ENCODE measurements around the gene NOVA2.

Gene NOVA2

DNA sequence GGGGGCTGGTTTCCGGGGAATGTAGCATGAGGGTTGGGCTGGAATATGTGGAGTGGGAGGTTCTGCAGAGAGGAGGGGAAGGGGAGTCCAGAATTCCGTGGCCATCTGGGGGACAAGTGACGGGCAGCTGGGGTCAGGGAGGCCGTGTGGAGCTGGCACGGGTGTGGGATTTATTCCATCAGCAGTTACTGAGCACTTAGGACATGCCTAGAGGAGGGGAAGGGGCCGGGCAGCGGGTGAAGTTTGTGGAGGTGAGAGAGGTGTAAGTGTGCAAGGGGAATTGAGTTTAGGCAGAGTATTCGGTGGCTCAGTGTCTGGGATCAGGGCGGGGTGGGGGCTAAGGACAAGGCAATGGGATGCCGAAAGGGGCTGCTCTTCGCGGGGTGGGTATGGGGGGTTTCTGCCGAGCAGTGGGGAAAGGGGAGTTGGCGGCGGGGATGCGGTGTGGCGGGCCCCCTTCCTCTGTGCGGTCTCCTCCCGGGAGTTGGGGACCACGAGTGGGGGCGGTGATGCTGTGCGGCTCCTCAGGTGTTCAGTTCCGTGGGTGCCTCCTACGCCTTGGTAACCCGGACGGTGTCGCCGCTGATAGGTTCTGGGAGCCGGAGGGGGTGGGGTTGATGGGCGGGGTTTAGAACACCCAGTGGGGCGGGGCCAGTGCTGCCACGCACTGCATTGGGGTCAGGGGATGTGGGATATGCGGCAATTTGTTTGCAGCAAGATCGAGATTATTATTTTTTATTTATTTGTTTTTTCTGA is 27.0 kb upstream of the NOVA2 start:
- in situ Hi-C loops (cut with MboI; ENCODE audit: low sequenced_read_pairs): no loop called here

- in situ Hi-C loops (cut with MboI; ENCODE audit: low sequenced_read_pairs): no loop called here
Observed at GRCh38 chr19:45999653-46000121, 26.0 kb upstream of the NOVA2 start.

DNA sequence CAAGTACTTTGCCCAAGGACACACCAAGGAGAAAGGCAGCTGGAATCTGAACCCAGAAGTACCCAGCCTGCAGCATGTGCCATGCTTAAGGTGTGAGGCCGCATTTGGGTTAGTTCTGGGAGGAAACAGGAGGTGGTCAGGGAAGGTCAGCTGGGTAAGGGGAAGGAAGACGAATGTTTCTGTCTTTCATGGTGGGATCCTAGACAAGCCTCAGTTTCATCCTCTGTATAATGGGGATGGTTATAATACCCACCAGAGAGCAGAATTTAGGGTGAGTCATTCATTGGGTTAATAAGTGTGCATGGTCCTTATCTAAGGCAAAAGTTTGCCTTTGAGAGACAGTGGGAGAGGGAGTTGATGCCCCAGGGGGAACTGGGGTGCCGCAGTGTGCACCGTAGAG is 25.2 kb upstream of the NOVA2 start:
- in situ Hi-C loops (cut with MboI; ENCODE audit: low sequenced_read_pairs): no loop called here

GRCh38 chr19:45996933-45997332 is 23.3 kb upstream of the NOVA2 start:
- in situ Hi-C loops (cut with MboI; ENCODE audit: low sequenced_read_pairs): no loop called here

DNA sequence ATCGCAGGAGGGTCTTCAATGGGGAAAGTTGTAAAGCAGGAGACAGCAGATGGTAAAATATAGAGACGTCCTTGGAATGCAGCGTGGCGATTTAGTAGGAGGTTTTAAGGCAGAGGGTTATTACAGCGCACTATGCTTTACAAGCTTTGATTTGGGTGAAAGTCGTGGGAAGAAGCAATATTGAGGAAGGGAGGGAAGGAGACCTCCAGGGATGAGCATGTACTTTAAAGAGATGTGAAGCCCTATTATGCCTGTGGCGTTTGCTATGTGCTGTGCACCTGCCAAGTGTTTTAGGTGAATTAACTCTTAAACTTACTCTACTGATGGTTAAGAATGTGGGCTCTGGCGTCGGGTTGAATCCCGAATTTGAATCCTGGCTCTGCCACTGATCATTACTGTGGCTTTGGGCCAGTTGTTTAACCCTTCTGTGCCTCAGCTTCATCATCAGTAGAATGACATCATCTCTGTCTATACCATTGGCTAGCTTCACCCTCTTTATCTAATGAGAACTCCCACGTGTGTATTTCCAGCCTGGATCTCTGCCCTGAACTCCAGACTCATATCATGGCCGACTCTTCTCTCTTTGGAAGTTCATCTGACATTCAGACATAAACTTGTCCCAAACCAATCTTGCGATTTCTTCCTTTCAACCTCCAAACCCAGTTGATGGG is 22.2 kb upstream of the NOVA2 start:
- in situ Hi-C loops (cut with MboI; ENCODE audit: low sequenced_read_pairs): no loop called here

- in situ Hi-C loops (cut with MboI; ENCODE audit: low sequenced_read_pairs): no loop called here
Observed at GRCh38 chr19:45994998-45995714, 21.5 kb upstream of the NOVA2 start, which contains the start of gene CCDC61. Gene CCDC61, plus strand, starts transcription at chr19:45995467. Its CDS starts 7,552 bp downstream, at chr19:46003019.

- in situ Hi-C loops (cut with MboI; ENCODE audit: low sequenced_read_pairs): no loop called here
Observed at GRCh38 chr19:45994456-45994997, 20.9 kb upstream of the NOVA2 start.

- in situ Hi-C loops (cut with MboI; ENCODE audit: low sequenced_read_pairs): no loop called here
Observed at GRCh38 chr19:45990113-45990728, 16.6 kb upstream of the NOVA2 start.

DNA sequence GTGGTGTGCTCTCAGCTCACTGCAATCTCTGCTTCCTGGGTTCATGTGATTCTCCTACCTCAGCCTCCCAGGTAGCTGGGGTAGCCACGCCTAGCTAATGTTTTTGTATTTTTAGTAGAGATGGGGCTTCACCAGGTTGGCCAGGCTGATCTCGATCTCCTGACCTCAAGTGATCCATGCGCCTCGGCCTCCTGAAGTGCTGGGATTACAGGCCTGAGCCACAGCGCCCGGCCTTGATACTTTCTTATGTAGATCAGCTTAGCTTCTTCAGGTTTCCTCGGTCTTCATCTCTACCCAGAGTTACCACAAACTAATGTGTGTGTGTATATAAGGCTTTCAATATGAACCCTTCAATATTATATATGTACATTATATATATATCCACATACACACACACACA is 11.7 kb upstream of the NOVA2 start:
- in situ Hi-C loops (cut with MboI; ENCODE audit: low sequenced_read_pairs): no loop called here

GRCh38 chr19:45981350-45981749 is 7.7 kb upstream of the NOVA2 start:
- in situ Hi-C loops (cut with MboI; ENCODE audit: low sequenced_read_pairs): no loop called here

GRCh38 chr19:45978156-45978555 is 4.5 kb upstream of the NOVA2 start:
- in situ Hi-C loops (cut with MboI; ENCODE audit: low sequenced_read_pairs): no loop called here

- in situ Hi-C loops (cut with MboI; ENCODE audit: low sequenced_read_pairs): no loop called here
Observed at GRCh38 chr19:45976178-45976577, 2.5 kb upstream of the NOVA2 start.

DNA sequence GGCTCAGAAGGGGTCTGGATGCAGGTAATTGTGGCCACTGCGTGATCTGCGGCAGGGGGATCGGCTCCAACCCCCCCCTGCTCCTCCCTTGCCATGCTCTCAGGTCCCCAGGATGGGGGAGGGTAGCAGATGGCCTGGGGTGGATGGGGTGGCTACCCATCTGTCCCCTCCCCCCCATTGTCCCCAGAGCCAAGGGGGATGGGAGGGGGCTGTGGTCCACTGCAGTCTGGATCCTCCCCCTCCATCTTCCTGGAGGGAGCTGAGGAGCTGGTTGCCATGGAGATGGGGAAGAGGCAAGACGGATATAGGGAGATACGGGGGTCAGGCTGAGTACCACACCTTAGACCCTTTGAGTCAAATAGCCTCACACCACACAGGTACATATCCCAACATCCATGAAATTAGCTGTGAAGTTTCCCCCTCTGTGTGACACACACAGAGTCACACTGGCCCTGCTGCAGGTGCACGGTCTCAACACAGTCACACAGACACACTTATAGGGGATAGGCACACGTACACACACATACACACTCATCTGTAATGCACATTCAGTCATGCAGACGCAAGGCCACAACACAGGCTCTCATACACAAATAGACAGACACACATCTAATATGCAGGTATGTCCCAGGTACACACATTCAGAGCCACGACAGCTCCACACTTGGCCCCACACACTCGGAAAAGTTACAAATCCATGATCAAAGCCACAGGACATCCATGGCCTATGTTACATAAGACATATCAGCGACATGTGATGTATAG is 1.8 kb upstream of the NOVA2 start:
- in situ Hi-C loops (cut with MboI; ENCODE audit: low sequenced_read_pairs): no loop called here

DNA sequence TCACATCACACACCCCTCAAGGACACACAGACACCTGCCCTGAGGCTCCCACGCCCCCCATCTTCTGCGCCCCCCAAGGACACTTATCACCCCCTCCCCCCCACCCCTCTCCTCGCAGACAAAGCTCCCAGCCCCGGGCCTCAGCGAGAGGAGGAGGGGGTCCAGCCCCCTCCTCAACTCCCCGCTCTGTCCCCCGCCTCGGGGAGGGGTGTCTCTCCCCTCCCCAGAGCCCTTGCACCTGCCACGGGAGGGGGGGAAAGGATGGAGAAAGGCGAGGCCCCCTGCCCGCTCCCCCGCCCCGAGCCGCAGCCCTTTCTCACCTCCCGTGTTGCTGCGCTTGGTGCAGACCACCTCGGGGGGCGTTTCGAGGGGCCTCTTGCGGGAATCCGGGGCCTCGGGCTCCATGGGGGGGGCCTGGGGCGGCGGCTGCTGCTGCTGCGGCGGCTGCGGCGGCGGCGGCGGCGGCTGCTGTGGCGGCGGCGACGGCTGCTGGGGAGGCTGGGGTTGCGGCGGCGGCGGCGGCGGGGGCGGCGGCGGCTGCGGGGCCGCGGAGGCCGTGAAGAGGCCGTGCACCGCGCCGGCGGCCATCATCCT is 621 bp downstream of the NOVA2 start:
- in situ Hi-C loops (cut with MboI; ENCODE audit: low sequenced_read_pairs): no loop called here

- in situ Hi-C loops (cut with MboI; ENCODE audit: low sequenced_read_pairs): no loop called here
Observed at GRCh38 chr19:45972081-45972946, 1.4 kb downstream of the NOVA2 start.

GRCh38 chr19:45971260-45971902 is 2.3 kb downstream of the NOVA2 start:
- in situ Hi-C loops (cut with MboI; ENCODE audit: low sequenced_read_pairs): no loop called here

DNA sequence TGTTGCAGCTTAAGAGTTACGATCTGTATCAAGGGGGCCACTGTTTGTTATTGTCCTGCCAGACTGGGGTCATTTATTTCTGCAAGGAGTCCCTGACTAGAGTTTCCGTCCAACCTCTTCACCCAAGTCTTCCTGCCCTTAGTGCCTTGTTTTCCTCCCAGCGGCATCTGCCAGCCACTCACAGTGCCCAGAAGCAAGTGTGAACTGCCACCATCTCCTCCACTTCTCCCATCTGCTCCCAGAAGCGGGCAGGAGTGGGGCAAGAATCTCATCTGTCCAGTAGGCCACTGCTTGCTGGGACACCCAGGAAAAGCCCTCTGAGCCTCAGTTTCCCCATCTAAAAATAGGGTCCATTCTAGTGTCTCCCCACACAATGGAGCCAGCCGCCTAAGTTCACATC is 4.0 kb downstream of the NOVA2 start:
- in situ Hi-C loops (cut with MboI; ENCODE audit: low sequenced_read_pairs): no loop called here

GRCh38 chr19:45968626-45969025 is 5.0 kb downstream of the NOVA2 start:
- in situ Hi-C loops (cut with MboI; ENCODE audit: low sequenced_read_pairs): no loop called here
